Ovary (tissue), 9 donors: ENCODE data around the gene PKP1. TPM values are rescaled to one million over a fixed set of nuclear protein-coding genes. Genes with fewer than 3 reads are reported as not detected.

Experiments
- DNase-seq, 5 donors: peaks; one replicate each; pipeline ENCODE4 v3.0.0-alpha.2; 2019 to 2020
- H3K27ac ChIP-seq, 2 donors: fragments of 200-600 bp; one replicate each; pipeline versions ENCODE4 v1.5.1 to v1.8.0; 2019 to 2022
- H3K27me3 ChIP-seq: fragments of 200-600 bp; one replicate; pipeline ENCODE4 v1.8.0; 2022
- H3K36me3 ChIP-seq: fragments of 200-600 bp; sonication (generic); one replicate; pipeline ENCODE4 v1.5.1; 2019
- H3K4me1 ChIP-seq: one replicate; pipeline ENCODE4 v1.8.1; 2013; ENCODE audit warnings: mild to moderate bottlenecking, moderate library complexity; ENCODE audit not compliant: insufficient read depth
- H3K4me3 ChIP-seq: fragments of 200-600 bp; sonication (generic); one replicate; pipeline ENCODE4 v1.5.1; 2017
- H3K9me3 ChIP-seq, 2 donors: fragments of 200-600 bp in 1 of 2; sonication (generic) in 1 of 2; one replicate each; pipeline versions ENCODE4 v1.5.1 to v1.8.1; 2013 to 2019; ENCODE audit warnings: mild to moderate bottlenecking in 1 of 2, moderate library complexity in 1 of 2
- CTCF ChIP-seq, 3 donors: fragments of 450-650 bp in 2 of 3; fragments of 200-600 bp in 1 of 3; IDR thresholded peaks; one replicate each; pipeline versions ENCODE4 v1.5.1 to v1.8.0; 2016 to 2022; ENCODE audit warnings: antibody characterized with exemption in 3 of 3, mild to moderate bottlenecking in 1 of 3
- EP300 ChIP-seq: sonication (generic); formaldehyde crosslinking; IDR thresholded peaks from one replicate; pipeline ENCODE4 v1.6.1; 2017; ENCODE audit warnings: antibody characterized with exemption
- POLR2A ChIP-seq: fragments of 450-650 bp; IDR thresholded peaks from one replicate; pipeline ENCODE4 v1.6.1; 2017; ENCODE audit warnings: antibody characterized with exemption, mild to moderate bottlenecking, moderate library complexity
- WGBS, 3 donors: extraction: QIAGEN DNeasy Blood & Tissue Kit in 1 of 3; methylation state at CpG; one replicate each; pipeline versions ENCODE4 v1.1.5 to v1.1.7; 2013 to 2017; 5-methylcytosine and 5-hydroxymethylcytosine counted together
- intact Hi-C, 4 donors: fragments of 100-400 bp; cut with DNase I; formaldehyde crosslinking; loops; one replicate each; pipeline versions ENCODE4 v1.11.0 to v1.15.1; 2022 to 2023
- polyA plus RNA-seq, 2 donors: library from polyadenylated mRNA; stranded (reverse); fragments of 200-250 nt in 1 of 2; fragments of 350-450 nt in 1 of 2; fragmentation: Illumina TruSeq in 1 of 2; extraction: RNeasy Lipid Tissue Mini Kit (QIAGEN cat#74804) in 1 of 2; gene quantifications; one replicate each; pipeline ENCODE4 v1.2.3, GENCODE V29; 2013 to 2014
- total RNA-seq, 7 donors: library from RNA; depleted of rRNA in 2 of 7; stranded (reverse); fragments of >200 nt in 2 of 7; fragmentation: NEBNext Ultra II Directional in 3 of 7; extraction: Animal tissue kit (Norgen Biotek cat#: 25700) in 3 of 7; gene quantifications; one replicate each; pipeline versions ENCODE4 v1.1.0 to v1.2.4, GENCODE V29; 2016 to 2023
- donor health status: DM: no; HTN: no; CAD: no; lungs with moderate emphysema.
- donor health status: DM: no; HTN: no; CAD: no.
- donor health status: Bipolar disorder and iron deficiency.
- donor health status: DM: yes; HTN: yes; CAD: no.
- donor health status: DM: no; HTN: no; CAD: no.
- donor health status: DM: yes; HTN: yes; CAD: no.

The PKP1 gene
- total and polyA plus RNA-seq, 9 donors, result 0.05 to 0.48 (median 0.18) TPM; not detected in 2

DNA sequence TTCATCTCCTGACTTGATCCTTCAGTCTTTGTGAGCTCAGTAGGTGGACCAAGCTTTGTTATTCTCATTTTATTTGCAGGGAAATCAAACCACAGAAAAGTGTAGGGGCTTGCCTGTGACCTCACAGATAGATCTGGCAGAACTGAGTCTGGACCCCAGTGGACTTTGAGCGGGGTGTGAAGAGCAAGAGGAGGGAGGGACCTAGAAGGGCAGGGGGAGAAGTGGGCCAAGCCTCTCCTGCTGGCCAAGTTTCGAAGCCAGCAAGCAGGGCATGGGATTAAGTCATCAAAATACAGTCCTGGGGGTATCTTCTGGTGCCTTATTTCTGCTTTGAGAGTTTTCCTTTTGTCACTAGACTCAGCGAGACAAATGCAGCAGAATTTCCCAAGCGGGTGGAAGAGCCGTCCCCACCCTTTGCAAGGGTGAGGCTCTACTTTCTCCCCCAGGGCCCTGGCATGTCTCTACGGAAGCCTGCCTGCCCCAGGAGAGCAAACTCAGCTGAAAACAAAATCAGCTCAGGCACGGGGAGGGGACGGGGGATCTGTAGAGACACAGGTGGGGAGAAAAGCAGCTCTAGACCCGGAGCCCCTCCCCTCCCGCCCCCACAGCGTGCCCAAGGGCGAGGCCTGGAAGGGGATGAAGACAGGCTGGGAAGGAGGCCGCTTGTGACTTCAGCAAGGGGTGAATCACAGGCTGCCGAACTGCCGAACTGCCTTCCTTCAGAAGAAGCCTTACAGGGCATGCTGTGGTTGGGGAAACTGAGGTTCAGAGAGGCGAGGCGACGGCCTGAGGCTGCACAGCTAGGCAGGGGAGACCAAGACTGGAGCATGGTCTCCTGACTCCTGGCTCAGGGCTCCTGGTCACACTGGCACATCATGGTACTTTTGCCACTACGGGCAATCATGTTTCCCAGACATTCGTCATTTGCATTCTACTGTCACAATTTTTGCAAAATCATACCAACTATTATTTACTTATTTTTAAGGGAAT, 19.2 kb downstream of the PKP1 start:
- Histone ChIP-seq H3K4me1 (no peaks in the 10 kb centered on the region), H3K9me3 (no peaks in the 10 kb centered on the region), H3K27ac (no peak overlapping the region), H3K4me3 (no peak overlapping the region), H3K36me3 (no peaks in the 10 kb centered on the region), H3K27me3 (no peaks in the 10 kb centered on the region)
- WGBS, 3 donors, result 66 to 70% (median 67%) methylated on average over 20 of the region's 20 CpGs
- TF ChIP-seq EP300 (no peak), CTCF (IDR thresholded peaks at IDR 0.05) (no peak), POLR2A (no peak)
- DNase-seq, result no peak
- intact Hi-C loops, result no loop called here

DNA sequence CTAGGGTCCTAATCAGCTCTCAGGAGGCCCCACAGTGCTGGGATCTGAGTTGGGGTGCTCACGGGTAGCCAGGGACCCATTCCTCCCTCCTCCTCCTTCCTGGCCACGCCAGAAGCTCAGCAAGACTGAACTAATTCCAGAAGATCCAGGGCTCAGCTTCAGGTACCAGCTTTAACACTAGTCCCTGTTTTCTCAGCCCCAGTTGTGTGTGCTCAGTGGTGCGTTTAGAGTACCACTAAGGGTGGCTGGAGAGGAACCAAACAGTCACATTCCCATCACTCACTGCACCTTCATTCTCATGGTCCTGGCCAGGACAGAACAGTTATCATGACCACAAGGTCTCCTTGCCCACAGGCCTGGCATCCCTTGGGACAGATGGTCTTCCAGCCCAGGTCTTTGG, 20.8 kb downstream of the PKP1 start:
- Histone ChIP-seq H3K27ac (no peak overlapping the region), H3K36me3 (no peaks in the 10 kb centered on the region), H3K9me3 (no peaks in the 10 kb centered on the region), H3K4me3 (no peak overlapping the region), H3K4me1 (no peaks in the 10 kb centered on the region), H3K27me3 (no peaks in the 10 kb centered on the region)
- no peak for TF ChIP-seq POLR2A
- no peak for TF ChIP-seq EP300
- TF ChIP-seq CTCF (IDR thresholded peaks at IDR 0.05), result no peak
- WGBS, 3 donors, result 70 to 82% (median 71%) methylated on average over 3 of the region's 3 CpGs
- DNase-seq, result no peak
- intact Hi-C loops, result no loop called here

GRCh38 chr1:201305815-201306214, 22.5 kb downstream of the PKP1 start:
- no peak for DNase-seq
- no peaks in the 10 kb centered on the region for H3K4me1 ChIP-seq
- H3K9me3 ChIP-seq, result no peaks in the 10 kb centered on the region
- intact Hi-C loops, result loop anchor here in 1 of 4 donors (2.0 kb wide), 1 partner anchor 59 kb away; no protein-coding TSS in a partner anchor
- H3K27ac ChIP-seq, result no peak overlapping the region
- WGBS, 3 donors, result 59 to 63% (median 62%) methylated on average over 5 of the region's 5 CpGs
- no peaks in the 10 kb centered on the region for H3K36me3 ChIP-seq
- no peak for TF ChIP-seq CTCF (IDR thresholded peaks at IDR 0.05)
- TF ChIP-seq EP300, result no peak
- TF ChIP-seq POLR2A, result no peak
- no peaks in the 10 kb centered on the region for H3K27me3 ChIP-seq
- no peak overlapping the region for H3K4me3 ChIP-seq

DNA sequence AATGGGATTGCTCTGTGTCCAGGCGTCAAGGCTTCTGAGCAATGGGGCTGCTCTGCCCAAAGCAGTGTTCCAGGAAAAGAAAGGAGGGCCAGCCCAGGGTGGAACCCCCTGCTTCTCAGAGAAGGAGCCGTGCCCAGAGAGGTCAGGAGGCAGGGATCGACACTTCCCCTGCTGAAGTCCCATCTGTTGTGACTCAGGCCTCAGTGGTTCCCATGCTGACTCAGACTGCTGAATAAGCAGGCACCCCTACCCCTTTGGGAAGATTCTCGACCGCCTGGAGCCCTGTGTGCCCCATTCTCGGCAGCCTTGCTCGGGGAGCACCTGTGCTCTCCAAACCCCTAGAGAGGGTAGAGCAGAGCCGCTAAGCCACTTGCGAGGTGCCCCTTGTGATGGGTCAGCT, 23.9 kb downstream of the PKP1 start:
- Histone ChIP-seq H3K36me3 (no peaks in the 10 kb centered on the region), H3K9me3 (no peaks in the 10 kb centered on the region), H3K27me3 (no peaks in the 10 kb centered on the region), H3K4me3 (no peak overlapping the region), H3K27ac (no peak overlapping the region), H3K4me1 (no peaks in the 10 kb centered on the region)
- 70 to 81% (median 80%) methylated on average over 9 of the region's 9 CpGs for WGBS, 3 donors
- no peak for TF ChIP-seq EP300
- TF ChIP-seq CTCF (IDR thresholded peaks at IDR 0.05), result no peak
- TF ChIP-seq POLR2A, result no peak
- DNase-seq, result no peak
- intact Hi-C loops, result loop anchor here in 1 of 4 donors (2.0 kb wide), 1 partner anchor 58 kb away; no protein-coding TSS in a partner anchor
